Astrocyte (in vitro differentiated cells and primary cell): ENCODE data around the gene KCNE1.

Experiments
- CTCF ChIP-seq: IDR thresholded peaks from 2 replicates; pipeline ENCODE4 v1.5.1; 2011; ENCODE audit warnings: low read depth, mild to moderate bottlenecking, inconsistent platforms, low read length, moderate library complexity; ENCODE audit not compliant: insufficient read depth
- EZH2 ChIP-seq: IDR thresholded peaks from 2 replicates; pipeline ENCODE4 v1.6.1; 2012; ENCODE audit warnings: mild to moderate bottlenecking, low read length, inconsistent platforms; ENCODE audit not compliant: insufficient read depth

GRCh38 chr21:34550182-34550799, 38.3 kb upstream of the KCNE1 start:
- TF ChIP-seq CTCF, result no peak
- no peak for TF ChIP-seq EZH2
